AG04450 (cell line): ENCODE data around the gene FHL1. TPM values are rescaled to one million over a fixed set of nuclear protein-coding genes. Genes with fewer than 3 reads are reported as not detected.

ENCODE experiments used
- CTCF ChIA-PET: fragments of 300-600, 350-600 bp; formaldehyde crosslinking; extraction: SDS; loops from one replicate; lab custom pipeline; 2022; ENCODE audit warnings: antibody characterized with exemption, inconsistent platforms; lab: Charles Lee
- POLR2A ChIA-PET: fragments of 350-600 bp; formaldehyde crosslinking; extraction: SDS; loops from one replicate; lab custom pipeline; 2021; ENCODE audit warnings: antibody characterized with exemption, inconsistent platforms; lab: Yijun Ruan, JAX
- DNase-seq: peaks from one replicate; pipeline ENCODE4 v3.0.0-alpha.2; 2011; ENCODE audit warnings: low read depth, low spot score
- H3K27ac ChIP-seq: one replicate; pipeline ENCODE4 v1.5.1; 2012; ENCODE audit warnings: low read depth, low read length, control low read depth
- H3K27me3 ChIP-seq: one replicate; pipeline ENCODE4 v1.6.0; 2012; ENCODE audit warnings: low read length; ENCODE audit not compliant: control insufficient read depth, insufficient read depth
- H3K4me3 ChIP-seq: 2 replicates; pipeline ENCODE4 v1.5.1; 2011; ENCODE audit warnings: mild to moderate bottlenecking, low read depth, low read length, control low read depth
- H3K9me3 ChIP-seq: 2 replicates; pipeline ENCODE4 v1.5.1; 2012; ENCODE audit warnings: low read length; ENCODE audit not compliant: control insufficient read depth, insufficient read depth
- CTCF ChIP-seq: IDR thresholded peaks from 2 replicates; pipeline ENCODE4 v1.5.1; 2011; ENCODE audit warnings: low read depth, low read length, control low read depth, inconsistent platforms
- polyA plus RNA-seq: library from polyadenylated mRNA; depleted of rRNA; stranded (reverse); fragments of >200 nt; gene quantifications from 2 replicates; pipeline ENCODE4 v1.2.3, GENCODE V29; 2011; rRNA removed
- small RNA-seq: library from RNA; depleted of rRNA; stranded (forward); fragments of <200 nt; gene quantifications from one replicate; pipeline ENCODE3, GENCODE V24; 2012; ENCODE audit warnings: low read depth; ENCODE audit not compliant: insufficient read length

FHL1 gene
- polyA plus RNA-seq, 1 experiment = 158 TPM

GRCh38 chrX:136258951-136259350 lies 111.6 kb downstream of the FHL1 start:
- H3K27me3 ChIP-seq = no peaks in the 10 kb centered on the region
- no peak overlapping the region for H3K27ac ChIP-seq
- TF ChIP-seq CTCF = no peak
- POLR2A ChIA-PET = no interaction called here
- CTCF ChIA-PET = no interaction called here
- H3K9me3 ChIP-seq = no peaks in the 10 kb centered on the region
- DNase-seq = no peak
- no peak overlapping the region for H3K4me3 ChIP-seq

GRCh38 chrX:136259543-136259942 lies 112.2 kb downstream of the FHL1 start:
- no peaks in the 10 kb centered on the region for H3K9me3 ChIP-seq
- no peak for TF ChIP-seq CTCF
- no peaks in the 10 kb centered on the region for H3K27me3 ChIP-seq
- DNase-seq = no peak
- POLR2A ChIA-PET = no interaction called here
- H3K4me3 ChIP-seq = no peak overlapping the region
- H3K27ac ChIP-seq = no peak overlapping the region
- CTCF ChIA-PET = interaction anchor here (1.0 kb wide), 1 partner anchor 8 kb away, joined by 4 read pairs; no protein-coding TSS in a partner anchor

DNA sequence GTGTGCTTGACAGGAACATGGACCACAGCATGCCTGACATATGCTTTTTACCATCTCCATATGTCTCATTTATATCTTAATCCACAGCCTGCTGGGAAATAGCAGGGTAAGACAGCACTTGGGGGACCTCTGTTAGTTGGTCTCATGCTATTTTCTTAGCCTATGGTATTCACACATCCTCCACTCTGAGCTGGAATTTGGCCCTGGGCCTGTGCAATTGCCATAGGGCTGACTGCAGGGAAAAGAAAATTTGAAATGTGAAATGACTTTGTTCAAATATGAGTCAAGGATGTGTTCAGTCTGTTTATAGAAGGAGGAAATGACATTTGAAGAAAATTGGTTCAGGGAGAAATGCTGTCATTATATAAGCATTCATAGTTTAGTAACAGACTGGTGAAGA lies 113.4 kb downstream of the FHL1 start:
- H3K27ac ChIP-seq = peak overlapping the region; percentile 77
- TF ChIP-seq CTCF = no peak
- ChIA-PET POLR2A (no interaction called here), CTCF (no interaction called here)
- H3K27me3 ChIP-seq = no peaks in the 10 kb centered on the region
- no peaks in the 10 kb centered on the region for H3K9me3 ChIP-seq
- DNase-seq = peak; percentile 48
- no peak overlapping the region for H3K4me3 ChIP-seq

Small RNAs within 50 kb of the gene (small RNA-seq; reads per million reads assigned to genes)
- not detected for gene RF01210

Other genes starting within 250 kb of the FHL1 start
- 16.7 and 23.3 TPM in 2 replicates for gene MMGT1, start 173.5 kb upstream of the FHL1 start, polyA plus RNA-seq
- gene SLC9A6, start 162.1 kb upstream of the FHL1 start, polyA plus RNA-seq = 10.7 and 14.7 TPM in 2 replicates
- gene MAP7D3, start 103.9 kb downstream of the FHL1 start, polyA plus RNA-seq = 12.4 and 16.6 TPM in 2 replicates
- gene ADGRG4, start 153.4 kb downstream of the FHL1 start, polyA plus RNA-seq = not detected in 2 replicates